Glomerular endothelial cell (primary cell): ENCODE measurements around the gene VAV1. TPM values are rescaled to one million over a fixed set of nuclear protein-coding genes. Genes with fewer than 3 reads are reported as not detected.

ENCODE experiments used
- DNase-seq: peaks from one replicate; pipeline ENCODE4 v3.0.0-alpha.2; 2011; ENCODE audit warnings: low read depth, low spot score; ENCODE audit errors: extremely low read depth
- total RNA-seq: library from RNA; depleted of rRNA; stranded (reverse); fragments of >200 nt; gene quantifications from 2 replicates; pipeline ENCODE4 v1.2.3, GENCODE V29; 2015

Gene VAV1
- total RNA-seq, 1 donor from 2014 or later, result not detected

- no peak for DNase-seq
Measured at GRCh38 chr19:6886277-6886897, 113.9 kb downstream of the VAV1 start.

DNA sequence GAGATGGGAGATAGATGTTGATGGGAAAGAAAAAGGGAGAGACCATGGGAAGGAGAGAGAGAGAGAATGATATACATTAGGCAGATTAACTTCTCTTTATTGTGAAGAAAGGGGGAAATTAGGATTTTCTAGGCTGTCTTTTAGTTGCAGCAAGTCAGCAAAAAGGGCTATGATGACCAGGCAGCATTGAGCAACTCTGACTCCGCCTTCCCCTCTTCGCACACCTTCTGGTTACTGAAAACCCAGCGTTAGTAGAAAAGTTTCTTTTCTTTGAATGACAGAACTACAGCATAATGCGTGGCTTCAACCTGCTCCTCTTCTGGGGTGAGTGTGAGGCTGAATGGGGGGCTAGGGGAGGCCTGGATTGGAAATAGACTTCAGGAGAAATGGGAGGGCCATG lies 114.8 kb downstream of the VAV1 start, which contains the start of gene ADGRE1:
ADGRE1 (plus strand) TSS at position 264 of the 400 bp plus-strand sequence; CDS start at position 294, 30 bp downstream.
- no peak for DNase-seq

GRCh38 chr19:6888967-6889366 lies 116.5 kb downstream of the VAV1 start:
- DNase-seq, result no peak

DNA sequence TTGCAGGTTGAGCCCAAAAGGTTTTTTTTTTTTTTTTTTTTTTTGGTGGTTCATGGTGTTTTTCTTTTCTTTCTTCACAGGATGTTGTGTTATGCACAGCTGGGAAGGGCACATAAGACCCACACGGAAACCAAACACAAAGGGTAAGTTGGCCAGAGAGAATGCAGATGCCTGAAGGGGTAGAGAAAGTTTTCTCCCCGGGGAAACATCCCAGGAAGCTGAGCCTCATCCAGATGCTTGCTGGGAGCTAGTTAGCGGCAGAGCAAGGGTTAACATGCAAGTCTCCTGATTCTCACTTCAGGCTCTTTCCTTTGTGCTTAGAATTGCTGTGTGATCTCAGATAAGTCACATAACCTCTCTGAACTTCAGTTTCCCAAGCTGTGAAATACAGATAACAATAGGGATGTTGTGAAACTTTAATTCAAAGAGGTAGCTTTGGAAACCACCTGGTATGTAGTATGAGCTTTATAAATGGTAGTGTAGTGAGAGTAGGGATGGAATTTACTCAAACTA lies 117.9 kb downstream of the VAV1 start:
- no peak for DNase-seq

DNA sequence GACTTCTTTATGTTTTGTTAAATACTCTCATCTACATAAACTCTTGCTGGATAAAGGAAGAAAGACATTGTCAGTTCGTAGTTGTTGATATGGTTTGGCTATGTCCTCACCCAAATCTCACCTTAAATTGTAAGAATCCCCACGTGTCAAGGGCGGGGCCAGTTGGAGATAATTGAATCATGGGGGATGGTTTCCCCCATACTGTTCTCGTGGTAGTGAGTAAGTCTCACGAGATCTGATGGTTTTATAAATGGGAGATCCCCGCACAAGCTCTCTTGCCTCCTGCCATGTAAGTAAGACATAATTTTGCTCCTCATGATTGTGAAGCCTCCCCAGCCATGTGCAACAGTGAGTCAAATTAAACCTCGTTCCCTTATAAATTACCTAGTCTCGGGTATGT lies 118.4 kb downstream of the VAV1 start:
- DNase-seq, result no peak

- DNase-seq, result no peak
Measured at GRCh38 chr19:6891761-6892385, 119.4 kb downstream of the VAV1 start.

- DNase-seq, result no peak
Measured at GRCh38 chr19:6894313-6894712, 121.8 kb downstream of the VAV1 start.

- DNase-seq, result no peak
Measured at GRCh38 chr19:6903446-6903845, 130.9 kb downstream of the VAV1 start.

DNA sequence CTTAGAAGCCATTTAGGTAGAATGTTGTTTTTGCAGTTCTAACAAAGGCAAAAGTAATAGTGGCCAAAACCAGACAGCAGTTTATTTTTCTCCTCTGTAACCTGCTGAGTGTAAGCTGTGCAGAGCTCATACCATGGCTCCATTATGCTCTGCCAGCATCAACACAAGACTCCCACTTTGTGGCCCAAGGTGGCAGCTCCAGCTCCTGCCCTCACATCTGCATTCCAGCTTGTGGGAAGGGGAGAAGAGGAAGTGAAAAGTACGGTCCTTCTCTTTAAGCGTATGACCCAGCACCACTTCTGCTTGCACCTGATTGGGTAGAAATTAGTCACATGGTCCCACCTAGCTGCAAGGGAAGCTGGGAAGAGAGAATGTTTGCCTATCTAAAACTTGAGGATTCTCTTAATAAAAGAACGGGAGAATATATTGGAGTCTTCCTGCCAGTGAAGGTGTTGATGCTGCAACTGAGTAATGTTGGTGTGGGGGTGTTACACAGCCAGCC lies 134.1 kb downstream of the VAV1 start:
- DNase-seq, result no peak

Other genes starting within 250 kb of the VAV1 start
- gene TNFSF9, start 241.7 kb upstream of the VAV1 start, total RNA-seq, result 8.2 and 12.1 TPM in 2 replicates
- gene CD70, start 181.6 kb upstream of the VAV1 start, total RNA-seq, result 7.8 and 8.9 TPM in 2 replicates
- gene TNFSF14, start 102.5 kb upstream of the VAV1 start, total RNA-seq, result not detected in 2 replicates
- 1.5 and 6.1 TPM in 2 replicates for gene C3, start 52.1 kb upstream of the VAV1 start, total RNA-seq
- 48.7 and 75.2 TPM in 2 replicates for gene GPR108, start 35.1 kb upstream of the VAV1 start, total RNA-seq
- 58.0 and 83.8 TPM in 2 replicates for gene TRIP10, start 33.0 kb upstream of the VAV1 start, total RNA-seq
- 0.53 and 0.58 TPM in 2 replicates for gene SH2D3A, start 5.3 kb upstream of the VAV1 start, total RNA-seq
- not detected in 2 replicates for gene ADGRE1, start 114.9 kb downstream of the VAV1 start, total RNA-seq
- not detected in 2 replicates for gene MBD3L2B, start 248.7 kb downstream of the VAV1 start, total RNA-seq